Upper lobe of left lung (tissue), 6 donors: ENCODE data around the gene GRID1. TPM values are rescaled to one million over a fixed set of nuclear protein-coding genes. Genes with fewer than 3 reads are reported as not detected.

Experiments used
- ATAC-seq, 2 donors: fragments of 200-7000 bp; cut with Tn5 transposase; one replicate each; pipeline ENCODE4 v1.9.1; 2022; ENCODE audit warnings: mild to moderate bottlenecking in 2 of 2, moderate library complexity in 2 of 2; ENCODE audit not compliant: low FRiP score in 2 of 2
- DNase-seq, 2 donors: peaks; one replicate each; pipeline ENCODE4 v3.0.0-alpha.2; 2019 to 2020
- H3K27ac ChIP-seq, 4 donors: fragments of 200-600 bp; sonication (generic); one replicate each; pipeline ENCODE4 v1.5.1; 2016 to 2019
- H3K27me3 ChIP-seq, 4 donors: fragments of 200-600 bp; sonication (generic); one replicate each; pipeline ENCODE4 v1.5.1; 2017 to 2019
- H3K36me3 ChIP-seq, 4 donors: fragments of 200-600 bp; sonication (generic); one replicate each; pipeline ENCODE4 v1.5.1; 2016 to 2019
- H3K4me1 ChIP-seq, 4 donors: fragments of 200-600 bp; sonication (generic); one replicate each; pipeline ENCODE4 v1.5.1; 2018 to 2019
- H3K4me3 ChIP-seq, 4 donors: fragments of 200-600 bp; sonication (generic); one replicate each; pipeline ENCODE4 v1.5.1; 2017 to 2019; ENCODE audit warnings: mild to moderate bottlenecking in 2 of 4, moderate library complexity in 1 of 4
- H3K9me3 ChIP-seq, 4 donors: fragments of 200-600 bp; sonication (generic); one replicate each; pipeline ENCODE4 v1.5.1; 2018 to 2019
- EP300 ChIP-seq, 4 donors: sonication (generic); formaldehyde crosslinking; IDR thresholded peaks; one replicate each; pipeline ENCODE4 v1.5.1; 2017; ENCODE audit warnings: antibody characterized with exemption in 4 of 4, control low read depth in 2 of 4
- POLR2A ChIP-seq, 4 donors: fragments of 450-650 bp; IDR thresholded peaks; one replicate each; pipeline ENCODE4 v1.5.1; 2016 to 2017; ENCODE audit warnings: antibody characterized with exemption in 4 of 4, mild to moderate bottlenecking in 2 of 4
- POLR2AphosphoS5 ChIP-seq, 2 donors: sonication (generic); formaldehyde crosslinking; IDR thresholded peaks; one replicate each; pipeline ENCODE4 v1.5.1; 2017; ENCODE audit warnings: antibody characterized with exemption in 2 of 2
- WGBS, 2 donors: methylation state at CpG; one replicate each; pipeline ENCODE4 v1.1.5; 2017 to 2018; 5-methylcytosine and 5-hydroxymethylcytosine counted together
- total RNA-seq, 6 donors: library from RNA; depleted of rRNA in 4 of 6; stranded (reverse); fragments of >200 nt in 4 of 6; gene quantifications; one replicate each; pipeline versions ENCODE4 v1.1.0 to v1.2.1, GENCODE V29; 2016 to 2021
- TF ChIP-seq, protein P1 (sequence below), 6 experiments: fragments of 450-650 bp in 4 of 6; fragments of 200-600 bp in 2 of 6; sonication (generic) in 2 of 6; IDR thresholded peaks; one replicate each; pipeline ENCODE4 v1.5.1; 2016 to 2019; ENCODE audit warnings: antibody characterized with exemption in 6 of 6
- donor health status: DM: no; HTN: no; CAD: no; lungs with moderate emphysema.
- donor health status: DM: no; HTN: yes; CAD: no; lungs with severe emphysema.

Gene GRID1
- total RNA-seq, 6 donors from 2014 or later = 1.5 to 5.2 (median 3.2) TPM

DNA sequence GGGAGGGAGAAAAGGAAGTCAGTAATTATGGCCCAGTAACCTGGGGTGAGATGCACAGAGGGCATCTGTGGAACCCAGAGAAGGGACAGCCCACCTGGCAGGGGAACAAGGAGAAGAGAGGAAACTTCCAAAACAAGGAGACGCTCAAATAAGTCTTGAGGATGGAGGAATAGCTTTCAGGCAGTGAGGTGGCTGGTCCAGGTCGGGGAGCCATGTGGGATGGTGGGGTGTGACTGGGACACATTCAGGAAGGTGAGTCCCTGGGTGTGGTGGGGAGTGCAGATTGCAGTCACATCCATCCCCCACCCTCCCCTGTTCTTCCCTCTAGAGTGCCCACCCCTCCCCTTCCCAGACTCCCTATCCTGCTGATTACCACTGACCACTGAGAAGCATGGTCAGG lies 175.4 kb downstream of the GRID1 start:
- Histone ChIP-seq H3K9me3 (peaks cover 0 to 2% (median 0%) of the 10 kb centered on the region in 4 donors), H3K27ac (no peak overlapping the region), H3K27me3 (no peaks in the 10 kb centered on the region), H3K4me1 (no peaks in the 10 kb centered on the region), H3K4me3 (no peak overlapping the region), H3K36me3 (no peaks in the 10 kb centered on the region)
- ATAC-seq = no peak
- 80 to 82% methylated on average over 2 of the region's 2 CpGs for WGBS, 2 donors
- DNase-seq = no peak
- TF ChIP-seq, protein P1, sequence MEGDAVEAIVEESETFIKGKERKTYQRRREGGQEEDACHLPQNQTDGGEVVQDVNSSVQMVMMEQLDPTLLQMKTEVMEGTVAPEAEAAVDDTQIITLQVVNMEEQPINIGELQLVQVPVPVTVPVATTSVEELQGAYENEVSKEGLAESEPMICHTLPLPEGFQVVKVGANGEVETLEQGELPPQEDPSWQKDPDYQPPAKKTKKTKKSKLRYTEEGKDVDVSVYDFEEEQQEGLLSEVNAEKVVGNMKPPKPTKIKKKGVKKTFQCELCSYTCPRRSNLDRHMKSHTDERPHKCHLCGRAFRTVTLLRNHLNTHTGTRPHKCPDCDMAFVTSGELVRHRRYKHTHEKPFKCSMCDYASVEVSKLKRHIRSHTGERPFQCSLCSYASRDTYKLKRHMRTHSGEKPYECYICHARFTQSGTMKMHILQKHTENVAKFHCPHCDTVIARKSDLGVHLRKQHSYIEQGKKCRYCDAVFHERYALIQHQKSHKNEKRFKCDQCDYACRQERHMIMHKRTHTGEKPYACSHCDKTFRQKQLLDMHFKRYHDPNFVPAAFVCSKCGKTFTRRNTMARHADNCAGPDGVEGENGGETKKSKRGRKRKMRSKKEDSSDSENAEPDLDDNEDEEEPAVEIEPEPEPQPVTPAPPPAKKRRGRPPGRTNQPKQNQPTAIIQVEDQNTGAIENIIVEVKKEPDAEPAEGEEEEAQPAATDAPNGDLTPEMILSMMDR (IDR thresholded peaks at IDR 0.05) = no peak
- TF ChIP-seq POLR2AphosphoS5 (IDR thresholded peaks at IDR 0.05) (no peak), POLR2A (IDR thresholded peaks at IDR 0.05) (no peak)

DNA sequence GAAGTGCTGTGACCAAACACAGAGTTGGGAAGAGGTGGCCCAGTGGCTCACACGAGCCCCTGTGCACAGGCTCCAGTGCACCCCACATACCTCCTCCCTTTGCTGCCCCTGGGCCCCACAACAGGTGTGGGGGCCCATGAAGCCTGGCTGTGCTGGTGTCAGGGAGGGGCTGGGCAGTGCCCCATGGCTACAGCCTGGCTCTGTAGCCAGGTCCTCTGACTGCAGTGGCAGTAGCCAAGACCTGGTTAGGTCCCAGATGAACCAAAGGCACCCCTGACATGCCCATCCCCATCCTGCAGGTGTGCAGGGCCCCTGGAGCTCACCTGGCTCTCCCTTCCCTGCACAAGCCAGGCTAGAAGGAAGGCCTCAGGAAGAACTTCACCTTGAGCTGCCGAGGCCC lies 176.3 kb downstream of the GRID1 start:
- H3K27me3 ChIP-seq = no peaks in the 10 kb centered on the region
- peaks cover 0 to 2% (median 0%) of the 10 kb centered on the region in 4 donors for H3K9me3 ChIP-seq
- H3K4me3 ChIP-seq = no peak overlapping the region
- H3K4me1 ChIP-seq = no peaks in the 10 kb centered on the region
- TF ChIP-seq, protein P1 (IDR thresholded peaks at IDR 0.05) = no peak
- TF ChIP-seq EP300 (IDR thresholded peaks at IDR 0.05) = no peak
- TF ChIP-seq POLR2AphosphoS5 (IDR thresholded peaks at IDR 0.05) = no peak
- no peak for TF ChIP-seq POLR2A (IDR thresholded peaks at IDR 0.05)
- H3K36me3 ChIP-seq = no peaks in the 10 kb centered on the region
- H3K27ac ChIP-seq = no peak overlapping the region
- ATAC-seq = no peak
- peak in 1 of 2 donors; percentile 30 for DNase-seq
- 75 to 77% methylated on average over 1 to 2 of the region's 2 CpGs for WGBS, 2 donors

DNA sequence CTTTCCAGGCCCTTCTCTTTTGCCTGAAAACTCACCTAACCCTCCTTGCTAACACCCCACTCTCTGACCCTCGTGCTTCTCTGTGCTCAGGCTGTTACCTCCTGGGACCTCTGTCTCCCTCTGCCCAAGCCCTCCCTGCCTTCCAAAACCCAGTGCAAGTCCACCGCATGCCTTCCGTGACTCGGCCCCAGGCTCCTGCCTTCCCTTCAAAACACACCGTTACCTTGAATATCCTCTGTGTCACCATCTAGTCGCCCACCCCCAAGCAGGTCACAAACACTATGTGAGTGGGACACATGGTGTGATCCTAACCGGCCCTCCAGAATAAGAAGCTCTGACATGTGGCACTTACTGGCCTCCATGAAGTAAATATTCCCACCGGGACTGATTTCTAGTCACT lies 176.7 kb downstream of the GRID1 start:
- no peak for ATAC-seq
- H3K4me3 ChIP-seq = no peak overlapping the region
- no peak overlapping the region for H3K27ac ChIP-seq
- H3K36me3 ChIP-seq = no peaks in the 10 kb centered on the region
- TF ChIP-seq EP300 (IDR thresholded peaks at IDR 0.05) (no peak), POLR2AphosphoS5 (IDR thresholded peaks at IDR 0.05) (no peak), POLR2A (IDR thresholded peaks at IDR 0.05) (no peak)
- TF ChIP-seq, protein P1 (IDR thresholded peaks at IDR 0.05) = no peak
- no peaks in the 10 kb centered on the region for H3K4me1 ChIP-seq
- 78 to 80% methylated on average over 6 to 8 of the region's 8 CpGs for WGBS, 2 donors
- no peaks in the 10 kb centered on the region for H3K27me3 ChIP-seq
- no peak for DNase-seq
- H3K9me3 ChIP-seq = peaks cover 0 to 2% (median 0%) of the 10 kb centered on the region in 4 donors

DNA sequence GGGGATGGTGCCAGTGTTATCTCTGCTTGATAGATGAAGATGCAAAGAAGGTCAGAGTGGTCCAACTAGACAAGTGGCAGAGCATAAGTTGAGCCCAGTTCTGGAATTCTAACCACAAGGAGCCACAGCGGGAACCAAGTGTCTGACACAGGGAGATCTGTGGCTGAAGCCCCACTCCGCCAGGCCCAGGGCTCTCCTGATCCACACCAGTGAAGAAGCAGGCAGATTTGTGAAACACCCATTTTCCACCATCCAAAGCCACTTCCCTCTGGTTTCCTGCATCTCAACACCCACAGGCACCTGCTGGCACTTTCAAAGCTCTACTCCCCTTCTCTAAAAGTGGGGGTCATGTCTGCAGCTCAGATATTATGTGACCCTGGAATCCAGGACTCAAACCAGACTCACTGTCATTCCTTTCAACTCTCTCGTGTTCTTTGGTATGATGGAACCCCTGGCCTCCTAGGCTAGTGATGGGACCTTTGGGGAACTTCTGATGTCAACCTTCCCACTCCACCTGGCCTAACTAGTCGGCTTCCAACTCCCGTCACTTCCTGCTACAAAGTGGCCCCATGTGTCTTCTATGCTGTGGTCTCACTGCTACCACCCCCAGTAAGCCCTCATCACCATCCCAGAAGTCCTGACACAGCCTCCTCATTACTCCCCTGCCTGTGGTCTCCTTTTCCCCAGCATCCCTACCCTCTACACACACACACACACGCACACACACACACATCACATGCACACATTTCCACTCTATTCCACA lies 177.6 kb downstream of the GRID1 start:
- Histone ChIP-seq H3K27ac (no peak overlapping the region), H3K9me3 (peaks cover 0 to 2% (median 0%) of the 10 kb centered on the region in 4 donors), H3K4me1 (no peaks in the 10 kb centered on the region), H3K36me3 (no peaks in the 10 kb centered on the region), H3K27me3 (no peaks in the 10 kb centered on the region), H3K4me3 (no peak overlapping the region)
- TF ChIP-seq, protein P1 (IDR thresholded peaks at IDR 0.05) = no peak
- TF ChIP-seq POLR2AphosphoS5 (IDR thresholded peaks at IDR 0.05) (no peak), EP300 (IDR thresholded peaks at IDR 0.05) (no peak), POLR2A (IDR thresholded peaks at IDR 0.05) (no peak)
- ATAC-seq = no peak
- no peak for DNase-seq
- WGBS, 2 donors = 68 to 88% methylated on average over 6 of the region's 6 CpGs

DNA sequence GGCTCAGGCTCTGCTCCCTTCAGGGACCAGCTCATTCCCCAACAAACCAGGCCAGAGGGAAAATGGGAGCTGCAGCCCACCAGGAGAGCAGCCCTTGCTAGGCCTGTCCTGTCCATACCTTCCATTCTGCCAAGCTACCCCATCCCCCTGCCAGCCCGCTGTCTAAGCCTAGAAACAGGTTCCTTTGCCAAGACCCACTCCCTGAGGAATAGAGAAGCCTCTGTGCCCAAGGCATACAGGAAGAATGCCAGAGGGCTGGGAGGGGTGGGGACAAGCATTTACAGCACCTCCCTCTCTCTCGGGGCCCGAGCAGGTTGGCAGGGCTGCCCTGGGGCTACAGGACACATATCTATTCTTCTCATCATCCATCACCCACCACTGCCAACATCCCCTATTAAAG lies 178.3 kb downstream of the GRID1 start:
- Histone ChIP-seq H3K9me3 (peaks cover 0 to 2% (median 0%) of the 10 kb centered on the region in 4 donors), H3K4me3 (no peak overlapping the region), H3K4me1 (no peaks in the 10 kb centered on the region), H3K27ac (no peak overlapping the region), H3K27me3 (no peaks in the 10 kb centered on the region), H3K36me3 (no peaks in the 10 kb centered on the region)
- WGBS, 2 donors = 53 to 100% methylated on average over 3 of the region's 3 CpGs
- TF ChIP-seq, protein P1 (IDR thresholded peaks at IDR 0.05) = no peak
- no peak for TF ChIP-seq EP300 (IDR thresholded peaks at IDR 0.05)
- TF ChIP-seq POLR2A (IDR thresholded peaks at IDR 0.05) = no peak
- TF ChIP-seq POLR2AphosphoS5 (IDR thresholded peaks at IDR 0.05) = no peak
- no peak for ATAC-seq
- DNase-seq = no peak
